ENCODE results near the gene TMEM213. TPM values are rescaled to one million over a fixed set of nuclear protein-coding genes. Genes with fewer than 3 reads are reported as not detected.

Gene TMEM213
- total RNA-seq, 1 experiment from 2014 or later = not detected

DNA sequence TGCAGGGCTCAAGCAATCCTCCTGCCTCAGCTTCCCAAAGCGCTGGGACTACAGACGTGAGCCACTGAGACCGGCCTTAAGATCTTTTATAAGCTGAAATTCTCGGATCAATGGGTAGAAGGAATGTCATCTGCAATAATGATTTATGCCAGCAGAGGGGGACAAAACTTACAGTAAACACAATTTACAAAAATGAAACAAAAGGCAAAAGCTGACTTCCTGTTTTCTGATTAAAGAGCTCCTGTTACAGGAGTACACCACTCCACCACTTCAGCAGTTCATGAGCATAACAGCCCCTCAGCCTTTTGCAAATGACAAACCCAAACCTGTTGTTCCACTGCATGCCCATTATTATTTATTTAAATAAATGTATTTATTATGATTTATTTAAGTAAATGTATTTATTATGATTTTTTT is 88.7 kb downstream of the TMEM213 start:
- Histone ChIP-seq H3F3A (ENCODE audit: insufficient read depth, low read depth) (peaks cover 25% of the 10 kb centered on the region), H3K27me3 (ENCODE audit: insufficient read depth, low read depth) (no peaks in the 10 kb centered on the region), H3K9me3 (ENCODE audit: insufficient read depth, low read depth) (no peaks in the 10 kb centered on the region), H3K4me2 (no peak overlapping the region), H3K79me2 (ENCODE audit: low read depth) (no peaks in the 10 kb centered on the region), H3K4me3 (no peak overlapping the region), H2AFZ (no peak overlapping the region), H4K20me1 (ENCODE audit: insufficient read depth) (no peaks in the 10 kb centered on the region), H3K36me3 (ENCODE audit: low read depth) (no peaks in the 10 kb centered on the region), H3K27ac (no peak overlapping the region), H3K9me2 (ENCODE audit: insufficient read depth) (no peaks in the 10 kb centered on the region), H3K4me1 (replicated peaks; ENCODE audit: insufficient read depth) (peaks cover 26% of the 10 kb centered on the region)
- TF ChIP-seq, protein P1, sequence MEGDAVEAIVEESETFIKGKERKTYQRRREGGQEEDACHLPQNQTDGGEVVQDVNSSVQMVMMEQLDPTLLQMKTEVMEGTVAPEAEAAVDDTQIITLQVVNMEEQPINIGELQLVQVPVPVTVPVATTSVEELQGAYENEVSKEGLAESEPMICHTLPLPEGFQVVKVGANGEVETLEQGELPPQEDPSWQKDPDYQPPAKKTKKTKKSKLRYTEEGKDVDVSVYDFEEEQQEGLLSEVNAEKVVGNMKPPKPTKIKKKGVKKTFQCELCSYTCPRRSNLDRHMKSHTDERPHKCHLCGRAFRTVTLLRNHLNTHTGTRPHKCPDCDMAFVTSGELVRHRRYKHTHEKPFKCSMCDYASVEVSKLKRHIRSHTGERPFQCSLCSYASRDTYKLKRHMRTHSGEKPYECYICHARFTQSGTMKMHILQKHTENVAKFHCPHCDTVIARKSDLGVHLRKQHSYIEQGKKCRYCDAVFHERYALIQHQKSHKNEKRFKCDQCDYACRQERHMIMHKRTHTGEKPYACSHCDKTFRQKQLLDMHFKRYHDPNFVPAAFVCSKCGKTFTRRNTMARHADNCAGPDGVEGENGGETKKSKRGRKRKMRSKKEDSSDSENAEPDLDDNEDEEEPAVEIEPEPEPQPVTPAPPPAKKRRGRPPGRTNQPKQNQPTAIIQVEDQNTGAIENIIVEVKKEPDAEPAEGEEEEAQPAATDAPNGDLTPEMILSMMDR (conservative IDR thresholded peaks at IDR 0.05) = peak; percentile 85
- TF ChIP-seq EZH2 (IDR thresholded peaks at IDR 0.05; ENCODE audit: low read depth) = no peak
- BruUV-seq (replicated peaks) = no TSS peak
- ChIA-PET POLR2A (ENCODE audit: unreplicated experiment) (interaction anchor here (0.5 to 1.0 kb wide), 4 partner anchors 9 to 230 kb away, joined by 3 to 7 read pairs (median 4); no protein-coding TSS in a partner anchor), CTCF (interaction anchor here (0.6 to 1.3 kb wide), 13 partner anchors 9 to 188 kb away, joined by 3 to 20 read pairs (median 5); partner anchors contain the start of gene KIAA1549)
- DNase-seq = peak; percentile 45 to 56
- intact Hi-C loops (cut with micrococcal nuclease; ENCODE audit: unreplicated experiment) = loop anchor here (1.0 to 10.0 kb wide), 3 partner anchors 94 to 458 kb away; partner anchors contain the start of gene FMC1

DNA sequence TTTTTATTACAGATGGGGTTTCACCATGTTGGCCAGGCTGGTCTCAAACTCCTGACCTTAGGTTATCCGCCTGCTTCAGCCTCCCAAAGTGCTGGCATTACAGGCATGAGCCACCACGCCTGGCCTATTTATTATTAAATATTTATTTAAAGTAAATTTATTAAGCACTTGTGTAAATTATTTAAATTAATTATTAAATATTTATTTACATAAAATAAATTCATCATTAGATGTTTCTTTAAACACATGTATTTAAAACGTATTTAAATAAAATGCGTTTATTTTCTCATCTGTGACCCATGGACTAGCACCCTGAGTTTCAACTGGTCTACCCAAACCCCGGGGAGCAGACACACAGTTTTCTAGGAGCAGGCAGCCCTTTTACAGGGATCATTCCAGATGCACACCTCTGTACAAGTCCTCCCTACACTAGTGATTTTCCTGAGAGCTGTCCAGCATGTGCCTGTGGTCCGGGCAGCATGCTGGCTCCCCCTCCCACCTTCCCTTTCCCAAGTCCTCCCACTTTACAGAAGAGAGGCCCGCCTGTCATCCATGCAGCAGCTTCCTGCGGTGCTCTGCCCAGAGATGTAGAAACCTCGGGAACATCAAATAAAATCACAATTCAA is 89.4 kb downstream of the TMEM213 start:
- Histone ChIP-seq H3K27me3 (ENCODE audit: insufficient read depth, low read depth) (no peaks in the 10 kb centered on the region), H3K79me2 (ENCODE audit: low read depth) (no peaks in the 10 kb centered on the region), H2AFZ (no peak overlapping the region), H3K36me3 (ENCODE audit: low read depth) (no peaks in the 10 kb centered on the region), H3K4me2 (no peak overlapping the region), H3K4me3 (no peak overlapping the region), H3K9me3 (ENCODE audit: insufficient read depth, low read depth) (no peaks in the 10 kb centered on the region), H4K20me1 (ENCODE audit: insufficient read depth) (no peaks in the 10 kb centered on the region), H3K27ac (no peak overlapping the region), H3F3A (ENCODE audit: insufficient read depth, low read depth) (peaks cover 32% of the 10 kb centered on the region), H3K9me2 (ENCODE audit: insufficient read depth) (no peaks in the 10 kb centered on the region), H3K4me1 (replicated peaks; ENCODE audit: insufficient read depth) (peaks cover 33% of the 10 kb centered on the region)
- no peak for TF ChIP-seq EZH2 (IDR thresholded peaks at IDR 0.05; ENCODE audit: low read depth)
- TF ChIP-seq, protein P1 (conservative IDR thresholded peaks at IDR 0.05) = no peak
- intact Hi-C loops (cut with micrococcal nuclease; ENCODE audit: unreplicated experiment) = loop anchor here (10.0 kb wide), 1 partner anchor 458 kb away; the partner anchor contains the start of gene FMC1
- BruUV-seq (replicated peaks) = no TSS peak
- ChIA-PET CTCF (interaction anchor here (0.6 to 1.3 kb wide), 13 partner anchors 9 to 188 kb away, joined by 3 to 20 read pairs (median 5); partner anchors contain the start of gene KIAA1549), POLR2A (ENCODE audit: unreplicated experiment) (interaction anchor here (0.5 to 1.0 kb wide), 4 partner anchors 8 to 230 kb away, joined by 3 to 7 read pairs (median 4); no protein-coding TSS in a partner anchor)
- DNase-seq = no peak

Other genes starting within 250 kb of the TMEM213 start
- gene SVOPL, start 96.6 kb upstream of the TMEM213 start, total RNA-seq (2021) = 0.70 and 1.0 TPM in 2 replicates
- gene ATP6V0A4, start 202 bp downstream of the TMEM213 start, total RNA-seq (2021) = 4.8 and 9.1 TPM in 2 replicates
- 20.2 and 26.6 TPM in 2 replicates for gene KIAA1549, start 183.4 kb downstream of the TMEM213 start, total RNA-seq (2021)
- gene ZC3HAV1L, start 238.0 kb downstream of the TMEM213 start, total RNA-seq (2021) = 34.2 and 34.8 TPM in 2 replicates